Eye (tissue), 1 donor: ENCODE results near the gene FBLN5.
A peak's percentile ranks its signal among the peaks of the same experiment; 100 is the strongest.
"Not testable (repeated sequence)": the region's sequence is repeated elsewhere in the genome, so short reads cannot be mapped to it uniquely, and the experiment has no call there.

Experiments used
- DNase-seq: peaks from one replicate; pipeline ENCODE4 v3.0.0-alpha.2; 2015

The FBLN5 gene

DNA sequence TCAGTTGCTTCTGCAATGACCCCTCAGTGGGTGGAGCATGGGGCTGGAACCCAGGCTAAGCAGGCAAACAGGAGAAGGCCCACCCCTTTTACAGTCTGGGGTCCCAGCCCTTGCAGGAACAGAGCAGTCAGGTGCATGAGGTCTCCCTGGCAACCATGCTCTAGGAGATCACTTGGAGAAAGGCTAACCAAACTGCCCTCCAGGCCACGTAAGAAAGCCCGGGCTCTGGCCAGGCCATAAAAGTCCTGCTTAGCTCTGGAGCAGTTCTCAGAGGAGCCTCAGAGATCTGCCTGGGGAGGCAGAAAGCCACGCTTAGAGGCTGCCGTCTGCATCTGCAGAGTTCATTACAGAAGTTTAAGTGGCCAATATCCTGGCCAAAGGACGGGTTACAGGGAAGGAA is 65.1 kb downstream of the FBLN5 start:
- no peak for DNase-seq

DNA sequence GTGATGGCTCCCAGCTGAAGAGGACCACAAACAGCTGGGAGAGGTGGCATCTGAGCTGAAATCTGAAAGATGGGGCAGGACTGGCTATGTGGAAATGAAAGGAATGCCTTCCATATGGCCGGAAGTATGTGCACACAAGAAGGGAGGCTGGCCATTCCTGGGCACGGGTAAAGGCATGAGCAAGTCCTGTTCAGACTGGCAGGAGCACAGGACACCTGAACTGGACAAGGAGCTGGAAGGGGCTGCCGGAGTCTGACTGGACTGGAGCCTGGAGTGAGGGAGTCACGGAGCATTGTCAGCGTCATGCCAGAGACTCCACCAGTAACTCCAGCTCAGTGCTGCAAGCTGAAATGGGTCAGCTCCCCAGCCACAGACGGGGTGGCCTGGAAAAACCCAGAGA is 68.3 kb downstream of the FBLN5 start:
- DNase-seq, result no peak

DNA sequence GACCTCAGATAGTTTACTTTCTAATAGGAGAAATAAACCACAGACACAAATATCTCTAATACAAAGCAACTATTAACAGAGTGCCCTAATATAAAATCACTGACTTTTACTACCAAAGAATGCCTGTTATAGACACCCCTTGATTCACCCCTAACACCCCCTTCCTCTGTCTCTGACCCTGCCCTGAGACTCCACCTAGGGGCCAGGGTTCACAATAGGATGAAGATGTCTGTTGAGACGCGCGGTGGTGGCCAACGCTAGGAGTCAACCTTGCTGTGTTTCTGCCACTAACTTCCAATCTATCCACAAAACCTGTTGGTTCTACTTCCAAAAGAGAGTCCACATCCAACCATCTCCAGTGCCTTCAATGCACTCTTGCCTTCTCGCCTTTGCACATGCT is 69.2 kb downstream of the FBLN5 start:
- no peak for DNase-seq

DNA sequence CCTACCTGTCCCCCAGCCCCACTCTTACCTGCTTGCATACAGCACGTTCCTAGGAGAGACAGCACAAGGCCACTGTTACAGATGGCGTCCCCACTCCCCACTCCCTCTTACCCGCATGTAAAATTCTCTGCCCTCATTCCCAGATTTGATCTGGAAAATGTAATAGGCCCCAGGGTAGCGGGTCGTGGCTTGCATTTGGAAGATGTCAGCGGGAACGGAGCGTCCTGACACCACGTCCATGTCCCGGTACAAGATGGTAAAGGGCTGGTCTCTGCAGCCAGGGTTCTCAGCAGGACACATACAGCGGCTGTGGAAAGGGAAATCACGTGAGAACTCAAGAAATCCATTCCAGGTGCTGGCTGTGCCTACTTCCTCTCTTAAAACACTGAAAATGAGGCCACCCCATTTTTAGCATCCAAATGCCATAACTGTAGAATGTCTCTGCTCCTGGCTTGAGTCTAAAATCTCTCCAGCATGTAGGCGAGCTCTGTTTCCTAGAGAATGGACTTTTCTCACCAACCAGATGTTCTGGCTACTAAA is 70.0 kb downstream of the FBLN5 start:
- no peak for DNase-seq

DNA sequence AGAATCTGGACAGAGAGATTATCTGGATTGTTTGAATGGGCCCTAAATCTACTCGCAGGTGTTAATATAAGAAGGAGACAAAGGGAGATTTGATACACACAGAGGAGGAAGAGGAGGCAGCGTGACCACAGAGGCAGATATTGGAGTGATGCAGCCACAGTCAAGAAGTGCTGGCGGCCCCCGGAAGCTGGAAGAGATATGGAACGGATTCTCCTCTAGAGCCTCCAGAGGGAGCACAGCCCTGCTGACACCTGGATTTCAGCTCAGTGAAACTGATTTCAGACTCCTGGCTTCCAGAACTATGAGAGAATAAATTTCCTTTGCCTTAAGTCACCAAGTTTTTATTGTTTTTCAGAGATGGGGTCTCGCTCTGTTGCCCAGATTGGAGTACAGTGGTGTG is 71.0 kb downstream of the FBLN5 start:
- DNase-seq, result no peak

DNA sequence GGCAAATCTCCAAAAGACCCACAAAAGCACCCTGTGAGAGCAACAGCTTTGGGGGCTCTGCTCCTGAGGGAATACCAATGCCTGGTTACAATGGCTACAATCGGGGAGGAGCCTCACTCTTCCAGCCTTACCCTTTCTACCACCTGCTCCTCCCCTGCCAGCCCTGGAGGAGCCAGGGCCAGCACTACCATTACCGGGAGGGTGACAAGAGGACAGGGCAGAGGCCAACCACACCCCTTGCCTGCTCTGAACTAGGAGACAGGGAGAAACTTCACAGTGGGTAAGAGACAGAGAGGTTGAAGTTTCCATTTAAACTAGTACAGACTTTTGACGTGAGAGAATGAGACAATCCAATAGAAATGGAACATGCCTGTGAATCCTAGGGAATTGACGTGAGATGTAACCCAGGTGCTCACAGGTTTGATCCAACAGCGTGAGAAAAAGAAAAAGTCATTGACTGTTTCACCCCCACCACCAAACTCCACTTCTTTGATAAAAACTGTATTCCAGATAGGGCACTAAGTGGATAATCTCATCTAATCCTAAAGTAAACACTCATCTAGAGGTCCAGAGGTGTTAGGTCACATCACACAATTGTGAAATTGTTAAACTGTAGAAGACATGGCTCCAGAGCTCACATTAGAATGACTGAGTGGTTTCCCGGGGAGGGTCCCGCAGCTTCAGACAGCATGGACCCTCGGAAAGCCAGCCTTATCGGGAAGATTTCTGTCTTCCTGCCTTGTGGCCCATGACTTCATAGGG is 71.8 kb downstream of the FBLN5 start:
- DNase-seq, result no peak

DNA sequence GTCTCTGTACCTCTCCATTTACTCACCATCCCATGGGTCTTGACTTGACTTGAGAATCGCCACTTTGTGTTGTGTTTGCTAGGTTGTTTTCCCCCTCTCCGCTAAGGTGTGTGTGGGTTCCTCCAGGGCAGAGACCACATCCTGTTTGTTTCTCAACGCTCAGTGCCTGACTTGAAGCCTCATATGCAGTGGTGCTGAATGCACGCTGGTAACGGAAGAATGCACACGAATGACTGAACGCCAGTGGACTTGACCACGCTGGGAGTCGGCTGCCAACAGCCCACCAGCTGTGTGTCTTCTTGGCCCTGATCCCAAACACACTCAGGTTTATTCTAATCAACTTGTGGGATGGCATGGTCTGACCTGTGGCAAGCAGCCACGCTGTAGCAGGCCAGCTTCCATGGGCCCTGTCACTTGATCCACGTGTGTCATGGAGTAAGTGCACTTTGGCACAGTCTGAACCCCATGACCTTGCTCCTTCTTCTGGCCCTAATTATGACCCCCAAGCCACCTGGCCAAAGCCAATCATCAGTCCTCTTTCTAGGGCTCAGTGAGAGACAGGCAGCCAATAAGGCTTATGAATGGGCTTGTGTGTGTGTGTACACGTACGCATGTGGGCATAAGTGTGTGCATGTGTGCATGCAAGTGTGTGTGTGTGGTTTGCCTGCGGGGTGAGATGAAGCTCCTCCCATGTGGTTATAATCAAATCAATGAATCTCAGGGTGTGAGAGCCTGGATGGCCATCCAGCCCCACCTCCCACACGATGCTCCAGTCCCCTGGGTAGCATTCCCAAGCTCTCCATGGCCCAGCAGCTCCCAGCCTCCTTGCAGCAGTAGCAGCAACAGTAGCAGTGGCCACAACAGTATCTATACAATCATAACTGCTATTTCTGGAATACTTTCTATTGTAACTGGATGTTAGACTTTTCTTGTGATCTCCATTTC is 73.8 kb downstream of the FBLN5 start:
- DNase-seq, result no peak

DNA sequence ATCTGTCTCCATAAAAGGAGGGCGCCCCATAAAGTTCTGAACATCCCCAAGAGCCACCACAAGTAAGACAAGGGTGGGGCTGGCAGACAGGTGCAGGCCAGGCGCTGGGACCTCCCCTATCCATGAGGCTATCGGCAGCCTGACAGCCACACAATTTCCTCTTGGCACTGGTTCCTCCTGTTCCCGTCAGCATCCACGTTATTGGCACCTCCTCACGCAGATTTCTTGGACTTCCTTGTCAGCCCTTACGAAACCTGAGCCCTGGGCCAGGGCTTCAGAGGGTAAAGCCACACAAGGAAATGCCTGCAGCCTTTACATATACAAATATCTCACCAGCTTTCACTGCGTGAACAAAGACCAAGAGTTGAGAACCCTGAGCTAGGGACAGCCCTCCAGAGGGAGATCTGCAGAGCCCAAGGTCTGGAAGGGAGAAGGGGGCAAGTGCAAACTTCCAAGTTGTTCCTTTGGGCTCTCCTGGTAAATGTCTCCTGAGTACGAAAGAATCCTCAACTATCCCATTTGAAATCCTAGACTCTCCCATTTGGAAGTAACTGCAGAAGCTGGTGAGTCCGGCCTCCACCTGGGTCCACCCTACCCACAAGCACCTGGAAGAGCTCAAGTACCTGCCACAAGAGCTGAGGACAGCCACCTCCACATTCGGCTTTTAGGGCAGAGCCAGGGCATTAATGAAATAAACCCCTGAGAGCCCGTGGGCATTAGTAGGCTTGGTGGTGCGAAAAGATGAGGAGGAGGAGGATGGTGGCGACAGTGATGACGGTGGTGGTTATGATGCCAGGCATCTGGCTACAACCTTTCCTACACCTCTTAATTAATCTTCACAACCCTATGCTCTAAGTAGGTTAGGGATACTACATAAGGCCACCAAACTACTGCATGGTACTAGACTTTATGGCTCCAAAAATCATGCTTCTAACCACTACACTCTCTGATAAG is 74.7 kb downstream of the FBLN5 start:
- no peak for DNase-seq

DNA sequence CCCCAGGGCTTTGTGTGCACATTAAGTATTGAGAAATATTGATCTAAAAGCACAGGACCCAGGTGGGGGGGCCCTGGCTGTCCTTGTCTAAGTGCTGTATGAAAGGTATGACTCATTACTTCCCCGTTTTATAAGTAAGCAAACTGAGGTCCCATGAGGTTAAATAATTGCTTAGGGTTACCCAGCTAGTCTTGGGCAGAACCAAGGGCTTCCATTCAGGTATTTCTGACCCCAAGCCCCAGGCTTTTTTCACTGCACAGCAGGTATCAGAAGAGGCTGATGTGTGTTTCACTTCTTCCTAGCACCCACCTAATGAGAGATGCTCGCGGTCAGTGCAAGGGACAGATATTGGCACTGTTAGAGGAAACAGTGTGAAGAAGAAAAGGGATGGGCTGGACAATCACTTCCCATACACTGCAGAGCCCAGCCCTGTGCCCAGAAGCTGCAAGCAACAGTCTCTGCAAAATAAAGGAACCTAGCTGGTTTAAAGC is 75.4 kb downstream of the FBLN5 start:
- no peak for DNase-seq

DNA sequence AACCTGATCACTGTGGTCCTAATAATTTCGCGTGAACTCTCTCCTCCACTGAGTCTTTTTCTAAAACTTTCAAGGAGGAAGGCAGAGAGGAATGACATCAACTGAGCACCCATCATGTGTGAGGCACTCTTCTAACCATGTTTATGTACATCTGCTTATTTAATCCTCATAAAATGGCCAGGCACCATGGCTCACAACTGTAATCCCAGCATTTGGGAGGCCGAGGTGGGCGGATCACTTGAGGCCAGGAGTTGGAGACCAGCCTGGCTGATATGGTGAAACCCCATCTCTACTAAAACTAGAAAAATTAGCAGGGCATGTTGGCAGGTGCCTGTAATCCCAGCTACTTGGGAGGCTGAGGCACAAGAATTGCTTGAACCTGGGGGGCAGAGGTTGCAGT is 76.1 kb downstream of the FBLN5 start:
- not testable (repeated sequence) for DNase-seq

DNA sequence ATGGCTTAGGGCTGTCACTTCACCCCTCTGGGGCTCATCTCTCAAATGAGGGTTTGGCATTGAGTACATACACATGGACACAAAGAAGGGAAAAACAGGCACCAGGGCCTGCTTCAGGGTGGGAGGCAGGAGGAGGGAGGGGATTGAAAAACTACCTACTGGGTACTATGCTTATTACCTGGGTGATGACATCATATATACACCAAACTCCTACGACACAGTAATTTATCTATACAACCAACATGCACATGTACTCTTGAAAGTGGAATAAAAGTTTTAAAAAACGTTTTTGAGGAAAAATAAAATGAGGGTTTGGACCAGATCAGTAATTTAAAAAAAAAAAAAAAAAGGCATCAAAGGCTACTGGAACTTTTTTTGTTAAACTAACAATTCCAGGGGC is 76.6 kb downstream of the FBLN5 start:
- DNase-seq, result no peak

DNA sequence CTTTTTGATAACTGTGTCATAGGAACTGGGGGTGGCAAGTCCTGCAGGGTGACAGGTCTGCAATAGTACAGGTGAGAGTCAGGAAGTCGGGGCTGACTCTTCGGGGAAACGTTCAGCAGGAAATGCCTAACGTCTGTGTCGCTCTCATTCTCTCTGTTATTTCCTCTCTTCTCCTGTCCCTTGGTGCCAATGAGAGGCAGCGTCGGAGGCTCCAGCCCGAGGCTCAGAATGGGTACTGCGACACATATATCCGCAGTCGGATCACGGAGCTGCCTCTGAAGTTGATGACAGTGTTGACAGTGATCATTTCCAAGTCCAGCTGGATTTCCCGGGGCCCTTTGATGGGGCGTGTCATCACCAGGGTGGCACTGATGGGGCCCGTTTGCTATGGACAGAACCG is 77.5 kb downstream of the FBLN5 start:
- no peak for DNase-seq

DNA sequence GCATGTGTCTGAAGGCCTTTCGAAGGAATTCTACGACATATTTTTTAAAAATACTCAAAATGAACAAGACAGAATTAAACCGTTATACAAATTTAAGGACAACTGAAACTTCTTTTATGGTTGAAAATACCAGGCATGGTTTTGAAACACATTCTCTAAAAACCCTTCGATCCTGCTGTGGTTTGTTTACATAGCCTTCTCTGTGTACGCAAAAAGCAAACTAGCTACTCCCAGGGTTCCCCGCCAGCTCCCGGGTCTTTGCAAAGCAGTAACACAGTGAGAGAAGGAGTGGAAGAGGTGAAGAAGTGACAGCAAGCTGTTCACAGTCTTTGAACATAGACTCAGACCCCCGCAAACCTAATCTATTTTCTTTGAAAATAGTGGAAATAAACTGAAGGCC is 77.9 kb downstream of the FBLN5 start:
- no peak for DNase-seq

DNA sequence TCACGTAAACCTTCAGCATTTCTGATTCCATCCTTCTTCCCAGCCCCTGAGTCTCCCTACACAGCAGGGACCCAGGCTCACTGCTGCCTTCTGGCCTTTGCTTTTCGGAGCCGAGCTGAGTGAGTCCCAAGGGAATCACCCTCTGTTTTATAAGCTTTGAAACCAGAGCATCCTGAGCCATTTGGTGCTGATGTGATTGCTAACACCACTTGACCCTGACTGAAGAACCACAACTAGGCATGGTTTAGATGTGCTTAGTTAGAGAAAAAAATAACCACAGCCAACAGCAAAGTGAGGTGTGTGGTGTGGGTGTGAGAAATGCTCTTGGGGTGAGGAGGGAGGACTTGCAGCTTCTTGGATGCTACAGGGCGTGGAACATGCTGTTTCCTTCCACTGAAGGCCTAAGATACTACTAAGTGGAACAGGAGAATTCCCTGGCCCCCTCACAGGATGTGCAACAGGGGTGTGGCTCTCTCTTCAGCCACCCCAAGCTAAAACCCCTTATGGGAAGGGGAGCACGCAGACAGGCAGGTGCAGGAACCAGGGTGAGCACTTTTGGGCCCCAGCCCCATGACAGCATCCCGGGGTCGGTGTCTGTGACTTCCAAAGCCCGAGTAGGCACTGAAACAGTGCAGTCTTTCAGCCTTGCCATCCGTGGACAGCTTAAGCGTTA is 80.0 kb downstream of the FBLN5 start, which contains the start of gene TC2N:
Gene TC2N, minus strand, starts transcription at position 221 of the 673 bp plus-strand sequence. CDS start 53,767 bp downstream, outside the sequence.
- DNase-seq, result no peak

DNA sequence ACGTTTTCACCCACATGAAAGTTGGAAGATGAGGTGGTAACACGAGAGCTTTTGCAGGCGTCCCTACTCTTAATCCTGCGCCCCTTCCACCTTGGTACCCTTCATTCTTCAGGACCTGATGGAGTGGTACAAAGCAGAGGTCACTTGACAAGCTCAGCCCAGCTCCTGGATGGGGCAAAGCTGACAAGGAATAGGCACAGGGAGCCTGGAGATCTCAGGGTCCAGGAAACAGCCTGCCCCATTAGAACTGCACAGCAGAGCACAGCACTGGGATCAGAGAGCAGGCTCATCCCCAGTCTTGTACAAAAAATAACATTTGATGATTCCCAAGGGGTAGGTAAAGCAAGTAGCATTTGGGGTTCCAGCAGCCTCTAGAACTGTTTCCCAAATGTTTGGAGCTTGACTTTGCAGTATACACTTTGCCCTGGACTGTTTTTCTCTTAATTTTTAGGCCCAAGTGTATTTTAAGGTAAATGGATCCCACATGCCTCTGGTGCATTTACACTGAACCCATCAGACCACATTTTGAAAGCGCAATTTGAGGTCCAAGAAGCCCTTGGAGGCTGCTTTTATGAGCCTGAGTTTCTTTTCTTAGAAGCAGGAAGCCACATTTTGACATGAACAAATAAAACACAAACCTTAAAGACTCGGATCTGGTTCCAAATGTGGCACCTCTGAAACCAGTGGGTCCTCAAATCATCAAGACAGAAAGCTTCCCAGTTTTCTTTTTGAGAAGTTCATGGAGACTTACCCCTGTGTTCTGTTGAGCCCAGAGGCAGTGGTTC is 80.8 kb downstream of the FBLN5 start:
- DNase-seq, result no peak

DNA sequence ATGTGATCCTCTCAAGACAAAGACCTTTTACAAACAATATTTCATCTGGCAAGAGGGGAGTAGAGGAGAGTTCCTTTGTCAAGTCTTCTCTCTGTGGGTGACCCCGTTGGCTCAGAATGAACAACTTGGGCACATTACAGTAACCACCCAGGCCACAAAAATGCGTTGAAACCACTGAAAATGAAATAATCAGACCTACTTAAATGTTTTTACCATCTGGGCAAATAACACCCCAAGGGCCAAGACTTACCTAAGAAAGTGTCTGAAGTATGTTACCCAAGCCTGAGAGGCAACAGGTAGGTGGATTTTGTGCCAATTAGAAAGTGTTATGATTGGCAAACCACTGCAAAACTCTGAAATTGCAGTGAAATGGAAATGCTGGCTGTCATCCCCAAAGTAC is 81.4 kb downstream of the FBLN5 start:
- no peak for DNase-seq

DNA sequence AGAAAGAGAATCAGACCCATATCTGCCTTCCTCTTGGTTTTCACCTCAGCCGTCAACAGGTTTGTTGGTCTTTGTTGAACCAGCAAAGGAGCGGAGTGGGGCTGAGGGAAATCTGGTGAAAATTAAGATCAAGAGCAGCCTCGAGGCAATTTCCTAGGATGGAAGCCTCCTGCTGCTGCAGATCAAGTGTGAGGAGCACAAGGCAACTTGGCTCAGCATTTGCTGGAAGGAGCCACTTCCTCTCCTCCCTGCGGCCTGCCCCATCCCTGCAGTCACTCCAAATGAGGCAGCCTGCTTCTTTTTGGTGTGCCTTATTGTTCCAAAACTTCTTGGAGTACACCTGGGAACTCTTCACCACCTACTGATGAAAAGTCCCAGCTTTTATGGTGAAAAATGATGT is 85.1 kb downstream of the FBLN5 start:
- DNase-seq, result no peak

DNA sequence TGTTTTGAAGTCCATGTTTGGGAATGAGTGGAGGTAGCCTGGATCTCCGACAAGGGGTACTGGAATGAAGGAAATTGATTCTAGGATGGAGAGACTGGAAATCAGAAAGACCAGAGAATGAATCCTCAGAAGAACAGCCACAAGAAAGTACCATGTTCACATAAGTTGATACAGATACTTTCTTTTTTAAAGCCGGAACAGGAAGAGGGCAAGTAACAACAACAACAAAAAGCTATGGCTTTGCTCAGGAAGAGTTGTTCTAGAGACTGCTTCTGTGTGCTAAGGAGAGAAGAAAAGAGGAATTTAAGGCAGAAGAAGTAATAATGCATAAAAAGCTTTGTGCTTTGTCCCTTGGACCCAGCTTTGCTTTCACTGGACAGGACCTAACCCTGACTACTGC is 86.4 kb downstream of the FBLN5 start:
- no peak for DNase-seq

DNA sequence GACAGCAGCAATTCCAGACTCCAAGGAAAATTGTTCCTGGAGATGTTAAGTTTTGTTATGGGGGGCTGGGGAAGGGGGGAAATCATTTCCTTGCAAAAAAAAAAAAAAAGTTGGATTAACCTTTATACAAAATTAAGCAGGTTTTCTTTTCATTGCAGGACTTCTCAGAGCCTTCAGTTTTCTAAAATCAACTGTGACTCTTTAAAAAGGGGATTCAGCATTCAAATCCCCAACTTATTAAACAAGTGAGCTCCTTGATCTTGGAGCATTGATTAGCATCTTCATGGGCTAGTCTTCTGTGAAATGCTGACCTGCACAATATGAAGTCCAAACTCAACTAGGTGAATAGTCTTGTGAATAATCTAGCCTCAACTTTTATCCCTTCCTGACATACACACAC is 87.3 kb downstream of the FBLN5 start:
- DNase-seq, result no peak

DNA sequence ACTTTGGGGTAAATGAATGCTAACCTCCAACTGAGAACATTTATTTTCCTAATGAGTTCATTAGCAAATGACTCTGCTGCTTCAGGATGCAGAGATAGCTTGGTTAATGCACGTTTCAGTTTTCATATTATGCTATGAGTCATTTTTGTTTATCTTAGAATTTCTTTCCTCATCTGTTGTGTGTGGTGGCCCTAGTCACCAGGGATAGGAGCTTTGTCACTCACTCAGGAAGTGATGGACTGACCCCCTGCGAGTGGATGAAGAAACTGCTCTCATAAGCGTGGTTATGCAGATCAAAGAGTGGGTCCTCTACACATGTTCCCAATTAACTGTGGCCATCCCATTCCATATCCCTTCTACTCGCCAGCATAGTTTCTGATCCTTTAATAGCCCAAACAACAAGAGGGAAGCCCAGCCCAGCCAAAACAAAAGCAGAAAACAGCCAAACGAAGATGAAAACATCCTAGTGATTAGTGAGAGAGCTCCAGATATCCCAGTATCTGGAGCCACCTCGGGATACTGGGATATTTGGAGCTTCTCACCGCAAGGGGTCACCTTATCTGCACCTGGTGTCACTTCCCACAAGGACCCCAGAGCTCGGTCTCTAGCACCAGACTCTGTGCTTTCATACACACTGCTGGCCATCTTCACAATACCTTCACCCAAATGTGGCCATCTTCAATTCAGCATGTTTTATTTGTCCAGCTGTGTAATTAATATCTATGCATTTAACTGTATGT is 88.8 kb downstream of the FBLN5 start:
- DNase-seq, result peak; percentile 28
